ENCODE results near the gene LRRC42.

LRRC42 gene

GRCh38 chr1:53913352-53914033, 32.7 kb upstream of the LRRC42 start:
- POLR2A ChIA-PET = no interaction called here
- TF ChIP-seq ZNF384 (IDR thresholded peaks at IDR 0.05) = no peak
- TF ChIP-seq FOXM1 (IDR thresholded peaks at IDR 0.05; ENCODE audit: borderline replicate concordance) = no peak
- TF ChIP-seq BHLHE40 (IDR thresholded peaks at IDR 0.05; ENCODE audit: borderline replicate concordance) = no peak
- TF ChIP-seq HDGF (IDR thresholded peaks at IDR 0.05; ENCODE audit: borderline replicate concordance) = no peak
- TF ChIP-seq CTBP1 (IDR thresholded peaks at IDR 0.05; ENCODE audit: borderline replicate concordance) = no peak
- TF ChIP-seq FOXA1 (IDR thresholded peaks at IDR 0.05) = no peak
- TF ChIP-seq NFRKB (IDR thresholded peaks at IDR 0.05) = no peak
- TF ChIP-seq ARNT (IDR thresholded peaks at IDR 0.05) = no peak
- TF ChIP-seq LEF1 (IDR thresholded peaks at IDR 0.05; ENCODE audit: borderline replicate concordance) = no peak
- TF ChIP-seq SP1 (IDR thresholded peaks at IDR 0.05) = no peak
- TF ChIP-seq ELF4 (IDR thresholded peaks at IDR 0.05) = no peak
- TF ChIP-seq PKNOX1 (IDR thresholded peaks at IDR 0.05) = no peak
- no peak for TF ChIP-seq SUZ12 (IDR thresholded peaks at IDR 0.05)
- TF ChIP-seq L3MBTL2 (conservative IDR thresholded peaks at IDR 0.05) = no peak
- CTCF ChIA-PET = no interaction called here
- DNase-seq (ENCODE audit: extremely low spot score) = no peak

DNA sequence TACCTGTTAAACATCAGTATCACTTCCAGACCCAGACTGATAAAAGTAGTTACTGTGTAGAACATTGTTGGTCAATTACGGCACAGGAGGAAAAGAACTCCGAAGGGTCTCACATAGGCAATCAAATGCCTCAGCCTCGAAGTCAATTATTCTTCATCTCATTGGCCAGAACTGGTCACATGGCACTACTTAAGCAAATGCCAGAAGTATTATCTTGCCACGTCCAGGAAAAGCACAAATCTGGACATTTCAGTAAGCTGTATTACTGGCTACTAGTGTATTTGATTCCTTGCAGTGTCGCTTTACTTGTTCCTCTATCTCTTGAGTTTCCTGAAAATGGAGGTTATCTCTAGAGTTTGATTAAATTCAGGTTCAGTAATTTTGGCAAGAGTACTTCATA, 27.8 kb upstream of the LRRC42 start:
- POLR2A ChIA-PET = no interaction called here
- CTCF ChIA-PET = no interaction called here
- DNase-seq (ENCODE audit: extremely low spot score) = no peak
- no peak for TF ChIP-seq HDGF (IDR thresholded peaks at IDR 0.05; ENCODE audit: borderline replicate concordance)
- TF ChIP-seq NFRKB (IDR thresholded peaks at IDR 0.05) = no peak
- no peak for TF ChIP-seq FOXA1 (IDR thresholded peaks at IDR 0.05)
- no peak for TF ChIP-seq SP1 (IDR thresholded peaks at IDR 0.05)
- TF ChIP-seq ARNT (IDR thresholded peaks at IDR 0.05) = no peak
- TF ChIP-seq FOXM1 (IDR thresholded peaks at IDR 0.05; ENCODE audit: borderline replicate concordance) = no peak
- TF ChIP-seq ELF4 (IDR thresholded peaks at IDR 0.05) = no peak
- no peak for TF ChIP-seq LEF1 (IDR thresholded peaks at IDR 0.05; ENCODE audit: borderline replicate concordance)
- TF ChIP-seq FOXK2 (IDR thresholded peaks at IDR 0.05) = no peak

GRCh38 chr1:53919675-53920066, 26.5 kb upstream of the LRRC42 start:
- no peak for DNase-seq (ENCODE audit: extremely low spot score)
- no peak for TF ChIP-seq BHLHE40 (IDR thresholded peaks at IDR 0.05; ENCODE audit: borderline replicate concordance)
- no peak for TF ChIP-seq ELF4 (IDR thresholded peaks at IDR 0.05)
- no peak for TF ChIP-seq TARDBP (IDR thresholded peaks at IDR 0.05)
- no peak for TF ChIP-seq FOXK2 (IDR thresholded peaks at IDR 0.05)
- TF ChIP-seq CTBP1 (IDR thresholded peaks at IDR 0.05; ENCODE audit: borderline replicate concordance) = no peak
- TF ChIP-seq SP1 (IDR thresholded peaks at IDR 0.05) = no peak
- TF ChIP-seq SUZ12 (IDR thresholded peaks at IDR 0.05) = no peak
- CTCF ChIA-PET = no interaction called here
- POLR2A ChIA-PET = no interaction called here

DNA sequence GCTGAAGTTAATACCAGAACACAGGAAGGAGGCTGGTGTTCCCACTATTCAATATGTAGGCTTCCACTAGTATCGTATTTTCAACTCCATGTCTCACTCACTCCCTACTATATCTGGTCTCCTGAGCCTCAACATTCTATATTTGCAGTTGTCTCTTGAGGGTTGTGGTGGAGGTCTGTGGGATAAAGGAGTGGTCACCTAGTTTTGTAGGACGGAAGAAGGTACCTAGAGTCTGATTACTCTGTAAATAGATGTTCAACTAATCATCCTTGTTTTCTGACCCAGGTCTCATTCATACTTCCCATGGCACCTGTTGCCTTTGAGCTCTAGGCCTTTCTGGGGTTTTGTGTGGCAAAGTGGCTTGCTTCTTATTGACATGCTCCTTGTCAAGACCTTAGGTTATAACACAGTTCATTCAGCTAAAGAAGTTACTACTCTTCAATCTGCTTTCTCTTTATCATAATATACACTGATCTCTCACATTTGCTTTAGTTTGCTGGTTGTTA, 18.7 kb upstream of the LRRC42 start:
- ChIA-PET CTCF (no interaction called here), POLR2A (no interaction called here)
- no peak for DNase-seq (ENCODE audit: extremely low spot score)
- no peak for TF ChIP-seq FOXA1 (IDR thresholded peaks at IDR 0.05)
- no peak for TF ChIP-seq BHLHE40 (IDR thresholded peaks at IDR 0.05; ENCODE audit: borderline replicate concordance)
- no peak for TF ChIP-seq FOXK2 (IDR thresholded peaks at IDR 0.05)

- CTCF ChIA-PET = interaction anchor here (0.7 kb wide), 2 partner anchors 68 to 77 kb away, joined by 3 to 6 read pairs; no protein-coding TSS in a partner anchor
- TF ChIP-seq ELF4 (IDR thresholded peaks at IDR 0.05) (no peak), FOXM1 (IDR thresholded peaks at IDR 0.05; ENCODE audit: borderline replicate concordance) (no peak), ZNF384 (IDR thresholded peaks at IDR 0.05) (no peak), CTBP1 (IDR thresholded peaks at IDR 0.05; ENCODE audit: borderline replicate concordance) (no peak), ARNT (IDR thresholded peaks at IDR 0.05) (no peak), SUZ12 (IDR thresholded peaks at IDR 0.05) (no peak), NFRKB (IDR thresholded peaks at IDR 0.05) (no peak), FOXA1 (IDR thresholded peaks at IDR 0.05) (no peak), BHLHE40 (IDR thresholded peaks at IDR 0.05; ENCODE audit: borderline replicate concordance) (no peak), TARDBP (IDR thresholded peaks at IDR 0.05) (no peak), LEF1 (IDR thresholded peaks at IDR 0.05; ENCODE audit: borderline replicate concordance) (no peak), FOXK2 (IDR thresholded peaks at IDR 0.05) (no peak), L3MBTL2 (conservative IDR thresholded peaks at IDR 0.05) (no peak), SP1 (IDR thresholded peaks at IDR 0.05) (no peak), PKNOX1 (IDR thresholded peaks at IDR 0.05) (no peak), HDGF (IDR thresholded peaks at IDR 0.05; ENCODE audit: borderline replicate concordance) (no peak)
- POLR2A ChIA-PET = no interaction called here
- DNase-seq (ENCODE audit: extremely low spot score) = no peak
These were observed 16.7 kb upstream of the LRRC42 start for GRCh38 chr1:53929246-53929960.

DNA sequence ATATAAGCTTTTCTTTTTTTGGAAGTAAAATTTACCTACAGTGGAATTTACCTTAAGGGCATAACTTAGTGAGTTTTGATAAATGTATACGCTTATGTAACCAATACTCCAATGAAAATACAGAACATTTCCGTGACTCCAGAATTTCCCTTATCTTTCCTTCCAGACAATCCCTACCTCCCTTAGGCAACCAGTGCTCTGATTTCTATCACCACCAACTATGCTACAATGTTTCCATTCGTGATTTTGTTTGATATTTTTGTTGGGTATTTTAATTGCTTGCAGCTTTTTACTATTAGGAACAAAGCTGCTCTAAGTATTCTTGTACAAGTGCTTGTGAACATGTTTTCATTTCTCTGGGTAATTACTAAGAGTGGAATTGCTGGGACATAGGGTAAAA, 15.2 kb upstream of the LRRC42 start:
- TF ChIP-seq NFRKB (IDR thresholded peaks at IDR 0.05) (no peak), ELF4 (IDR thresholded peaks at IDR 0.05) (no peak), L3MBTL2 (conservative IDR thresholded peaks at IDR 0.05) (no peak), HDGF (IDR thresholded peaks at IDR 0.05; ENCODE audit: borderline replicate concordance) (no peak), LEF1 (IDR thresholded peaks at IDR 0.05; ENCODE audit: borderline replicate concordance) (no peak), FOXA1 (IDR thresholded peaks at IDR 0.05) (no peak), SUZ12 (IDR thresholded peaks at IDR 0.05) (no peak), PKNOX1 (IDR thresholded peaks at IDR 0.05) (no peak), SP1 (IDR thresholded peaks at IDR 0.05) (no peak), TARDBP (IDR thresholded peaks at IDR 0.05) (no peak), FOXM1 (IDR thresholded peaks at IDR 0.05; ENCODE audit: borderline replicate concordance) (no peak), ZNF384 (IDR thresholded peaks at IDR 0.05) (no peak), FOXK2 (IDR thresholded peaks at IDR 0.05) (no peak), BHLHE40 (IDR thresholded peaks at IDR 0.05; ENCODE audit: borderline replicate concordance) (no peak), CTBP1 (IDR thresholded peaks at IDR 0.05; ENCODE audit: borderline replicate concordance) (no peak), ARNT (IDR thresholded peaks at IDR 0.05) (no peak)
- ChIA-PET CTCF (interaction anchor here (0.5 kb wide), 1 partner anchor 1540 kb away, joined by 3 read pairs; no protein-coding TSS in a partner anchor), POLR2A (interaction anchor here (1.0 kb wide), 1 partner anchor 9 kb away, joined by 4 read pairs; no protein-coding TSS in a partner anchor)
- DNase-seq (ENCODE audit: extremely low spot score) = no peak
